HepG2 (cell line): ENCODE measurements around the gene LIN7A. TPM values are rescaled to one million over a fixed set of nuclear protein-coding genes. Genes with fewer than 3 reads are reported as not detected.

ENCODE experiments used
- ATAC-seq: fragments of 200-7000 bp; cut with Tn5 transposase; 3 replicates; pipeline ENCODE4 v1.9.1; 2020; ENCODE audit warnings: mild to moderate bottlenecking, moderate library complexity
- BruUV-seq: library from RNA; stranded (reverse); fragments of 400-500 nt; replicated peaks from 2 replicates; lab custom pipeline; 2021; lab: Mats Ljungman, UMichigan
- CTCF ChIA-PET: fragments of 300-600 bp; formaldehyde crosslinking; extraction: SDS; loops from one replicate; lab custom pipeline; 2021; ENCODE audit warnings: low total read pairs, inconsistent platforms, low intra/inter-chr PET ratio; lab: Yijun Ruan, JAX
- POLR2A ChIA-PET: fragments of 350-600 bp; sonication (Branson Sonifier 250); formaldehyde crosslinking; loops from one replicate; lab custom pipeline; 2020; ENCODE audit warnings: antibody characterized with exemption, inconsistent platforms; lab: Yijun Ruan, JAX
- DNase-seq: peaks from one replicate; pipeline ENCODE4 v3.0.0-alpha.2; 2015; ENCODE audit warnings: low spot score
- FAIRE-seq: peaks from 3 replicates; lab custom pipeline; 2011; peaks lifted over from hg19 to GRCh38; lab: Jason Lieb, UNC
- H2AFZ ChIP-seq: one replicate; pipeline ENCODE4 v1.6.1; 2011; ENCODE audit warnings: low read length, inconsistent platforms
- H3K27ac ChIP-seq: fragments of 300-600 bp; 3 replicates; pipeline ENCODE4 v1.8.0; 2011; ENCODE audit warnings: mixed run types, mild to moderate bottlenecking, mixed read lengths, low read length, inconsistent platforms; ENCODE audit not compliant: insufficient read depth; ENCODE audit errors: extremely low read length
- H3K27me3 ChIP-seq, 2 experiments: fragments of 200-600 bp in 1 of 2; 2 replicates in 1 of 2; 3 replicates in 1 of 2; pipeline versions ENCODE4 v1.6.0 to v1.8.0; 2011; ENCODE audit warnings: low read length in 2 of 2, mild to moderate bottlenecking in 2 of 2, moderate library complexity in 2 of 2, inconsistent platforms in 1 of 2; ENCODE audit not compliant: insufficient read depth in 2 of 2, control insufficient read depth in 1 of 2
- H3K36me3 ChIP-seq, 2 experiments: fragments of 200-600 bp in 1 of 2; replicated peaks in 1 of 2; 2 replicates in 1 of 2; 3 replicates in 1 of 2; pipeline versions ENCODE4 v1.5.1 to v1.8.0; 2011; ENCODE audit warnings: low read length in 2 of 2, inconsistent platforms in 1 of 2; ENCODE audit not compliant: insufficient read depth in 2 of 2, control insufficient read depth in 1 of 2
- H3K4me1 ChIP-seq: 2 replicates; pipeline ENCODE4 v1.5.1; 2012; ENCODE audit warnings: low read length, inconsistent platforms; ENCODE audit not compliant: insufficient read depth
- H3K4me2 ChIP-seq: 2 replicates; pipeline ENCODE4 v1.6.0; 2011; ENCODE audit warnings: low read depth, low read length, inconsistent platforms
- H3K4me3 ChIP-seq, 3 experiments: fragments of 200-600 bp in 1 of 3; sonication (generic), shearing (Covaris generic) in 1 of 3; replicated peaks in 1 of 3; 2 replicates each; pipeline ENCODE4 v1.5.1; 2011 to 2016; ENCODE audit warnings: low read length in 3 of 3, inconsistent platforms in 2 of 3, low read depth in 2 of 3, mild to moderate bottlenecking in 2 of 3, control low read depth in 1 of 3, mixed read lengths in 1 of 3; ENCODE audit not compliant: insufficient read depth in 1 of 3
- H3K79me2 ChIP-seq: one replicate; pipeline ENCODE4 v1.6.1; 2011; ENCODE audit warnings: low read length, inconsistent platforms; ENCODE audit not compliant: insufficient read depth
- H3K9ac ChIP-seq: 2 replicates; pipeline ENCODE4 v1.6.0; 2011; ENCODE audit warnings: mild to moderate bottlenecking, low read depth, low read length, inconsistent platforms; ENCODE audit not compliant: insufficient read depth
- H3K9me3 ChIP-seq: 2 replicates; pipeline ENCODE4 v1.5.1; 2012; ENCODE audit warnings: mild to moderate bottlenecking, low read length
- H4K20me1 ChIP-seq: 2 replicates; pipeline ENCODE4 v1.6.0; 2011; ENCODE audit warnings: inconsistent platforms, mild to moderate bottlenecking, low read length, moderate library complexity; ENCODE audit not compliant: insufficient read depth
- AHR ChIP-seq: IDR thresholded peaks from 2 replicates; pipeline ENCODE4 v1.6.1; 2018; ENCODE audit warnings: missing genetic modification reagents, missing compliant biosample characterization
- BHLHE40 ChIP-seq: IDR thresholded peaks from 2 replicates; pipeline ENCODE4 v1.6.1; 2011; ENCODE audit warnings: low read length, improper control_type of control experiment
- FIP1L1 ChIP-seq: fragments of 200-400 bp; formaldehyde crosslinking; IDR thresholded peaks from 2 replicates; pipeline ENCODE4 v1.6.1; 2018; ENCODE audit warnings: low read depth, mild to moderate bottlenecking, low read length, moderate library complexity, borderline replicate concordance; ENCODE audit not compliant: insufficient read depth
- GMEB1 ChIP-seq: sonication (generic); formaldehyde crosslinking; IDR thresholded peaks from 2 replicates; pipeline ENCODE4 v1.5.1; 2020; ENCODE audit warnings: missing genetic modification reagents, mild to moderate bottlenecking, borderline replicate concordance
- JDP2 ChIP-seq: sonication (generic); formaldehyde crosslinking; IDR thresholded peaks from 2 replicates; pipeline ENCODE4 v1.8.1; 2022; ENCODE audit warnings: missing genetic modification reagents, borderline replicate concordance
- MZF1 ChIP-seq: sonication (generic); formaldehyde crosslinking; IDR thresholded peaks from 2 replicates; pipeline ENCODE4 v1.8.1; 2023; ENCODE audit warnings: mild to moderate bottlenecking, missing genetic modification reagents, borderline replicate concordance
- PCBP1 ChIP-seq: fragments of 200-400 bp; formaldehyde crosslinking; IDR thresholded peaks from 2 replicates; pipeline ENCODE4 v1.6.1; 2017; ENCODE audit warnings: mild to moderate bottlenecking, low read depth, low read length, borderline replicate concordance
- PTBP1 ChIP-seq: fragments of 200-400 bp; formaldehyde crosslinking; IDR thresholded peaks from 2 replicates; pipeline ENCODE4 v1.6.1; 2018; ENCODE audit warnings: low read length, low read depth; ENCODE audit not compliant: poor library complexity, severe bottlenecking
- TOPORS ChIP-seq: sonication (generic); formaldehyde crosslinking; IDR thresholded peaks from 2 replicates; pipeline ENCODE4 v1.8.0; 2023; ENCODE audit warnings: mild to moderate bottlenecking, missing genetic modification reagents
- ZBTB1 ChIP-seq: sonication (generic); formaldehyde crosslinking; IDR thresholded peaks from 2 replicates; pipeline ENCODE4 v1.4.0; 2020; ENCODE audit warnings: missing genetic modification reagents, borderline replicate concordance
- ZBTB33 ChIP-seq: sonication (generic); formaldehyde crosslinking; IDR thresholded peaks from 2 replicates; pipeline ENCODE4 v1.4.0; 2020; ENCODE audit warnings: missing genetic modification reagents
- ZHX1 ChIP-seq: sonication (generic); formaldehyde crosslinking; IDR thresholded peaks from 2 replicates; pipeline ENCODE4 v1.8.1; 2022; ENCODE audit warnings: low read depth, mild to moderate bottlenecking, missing genetic modification reagents
- ZNF563 ChIP-seq: sonication (generic); formaldehyde crosslinking; IDR thresholded peaks from 2 replicates; pipeline ENCODE4 v1.8.0; 2022; ENCODE audit warnings: mild to moderate bottlenecking, moderate library complexity, missing genetic modification reagents
- ZNF597 ChIP-seq: sonication (generic); formaldehyde crosslinking; IDR thresholded peaks from 2 replicates; pipeline ENCODE4 v1.5.0; 2020; ENCODE audit warnings: missing genetic modification reagents
- ZNF720 ChIP-seq: sonication (generic); formaldehyde crosslinking; IDR thresholded peaks from 2 replicates; pipeline ENCODE4 v1.4.0; 2020; ENCODE audit warnings: missing genetic modification reagents
- ZNF777 ChIP-seq: sonication (generic); formaldehyde crosslinking; IDR thresholded peaks from 2 replicates; pipeline ENCODE4 v1.4.0; 2020; ENCODE audit warnings: missing genetic modification reagents
- WGBS: methylation state at CpG from one replicate; pipeline ENCODE4 v1.1.6; 2017; ENCODE audit warnings: low lambda C conversion rate; 5-methylcytosine and 5-hydroxymethylcytosine counted together
- in situ Hi-C: cut with HindIII; loops from 2 replicates; pipeline ENCODE4 v1.10.0; 2017; ENCODE audit warnings: low pct_unique_long_range_greater_than_20kb; ENCODE audit not compliant: extremely low pct_ligation_motif_present
- intact Hi-C: fragments of 100-400 bp; cut with micrococcal nuclease; formaldehyde crosslinking; loops from one replicate; pipeline ENCODE4 v1.10.0; 2022; ENCODE audit not compliant: unreplicated experiment
- polyA plus RNA-seq, 8 experiments: library from polyadenylated mRNA; depleted of rRNA in 3 of 8; stranded (reverse) in 7 of 8; unstranded in 1 of 8; fragments of >200 nt; fragmentation: Illumina TruSeq in 4 of 8; extraction: Trizol in 4 of 8; gene quantifications; 2 replicates each; pipeline versions ENCODE4 v1.2.1 to v1.2.3, GENCODE V29; 2011 to 2016; ENCODE audit warnings: low read depth in 4 of 8, missing spikeins in 1 of 8, mixed read lengths in 1 of 8; ENCODE audit not compliant: insufficient read depth in 1 of 8
- total RNA-seq, 5 experiments: library from RNA; depleted of rRNA; stranded (reverse); fragments of >200 nt; fragmentation: Illumina TruSeq; extraction: Trizol; gene quantifications; 2 replicates each; pipeline ENCODE4 v1.2.3, GENCODE V29; 2016; ENCODE audit warnings: low read depth in 1 of 5

Gene LIN7A
- total and polyA plus RNA-seq, 2 of the 13 experiments (the other 11 are each of a cell fraction or from before 2014, with no cell fraction given), result 18.5 to 19.2 TPM

GRCh38 chr12:80770958-80771357, 166.8 kb downstream of the LIN7A start (continued):
- TF ChIP-seq GMEB1 (CRISPR knock-in tag) (no peak), ZNF777 (CRISPR knock-in tag) (no peak), ZNF720 (CRISPR knock-in tag) (no peak), FIP1L1 (no peak), MZF1 (CRISPR knock-in tag) (no peak), ZBTB1 (CRISPR knock-in tag) (no peak), TOPORS (CRISPR knock-in tag) (no peak), ZNF597 (no peak)
- TF ChIP-seq, all 625 proteins: peak for 0

GRCh38 chr12:80769553-80770140, 168.1 kb downstream of the LIN7A start:
- no peak overlapping the region for H3K4me2 ChIP-seq
- no peak for FAIRE-seq
- in situ Hi-C loops, result no loop called here
- no peaks in the 10 kb centered on the region; the same call in 1 of the 2 replicates for H3K9me3 ChIP-seq
- H3K4me1 ChIP-seq, result no peaks in the 10 kb centered on the region
- no TSS peak for BruUV-seq
- 44% methylated on average over 1 of the region's 1 CpG for WGBS
- H4K20me1 ChIP-seq, result no peaks in the 10 kb centered on the region
- ATAC-seq, result no peak; the same call in 1 of the 3 replicates
- no peak overlapping the region for H3K9ac ChIP-seq
- H3K79me2 ChIP-seq, result no peaks in the 10 kb centered on the region
- no peaks in the 10 kb centered on the region for H3K36me3 ChIP-seq
- no peaks in the 10 kb centered on the region for H3K27me3 ChIP-seq
- intact Hi-C loops, result loop anchor here (10.0 kb wide), 1 partner anchor 135 kb away; no protein-coding TSS in a partner anchor
- POLR2A ChIA-PET, result no interaction called here
- no peak for DNase-seq
- H2AFZ ChIP-seq, result no peak overlapping the region
- CTCF ChIA-PET, result no interaction called here
- H3K27ac ChIP-seq, result no peak overlapping the region
- H3K4me3 ChIP-seq, result no peak overlapping the region
- TF ChIP-seq ZBTB33 (CRISPR knock-in tag) (no peak), ZNF720 (CRISPR knock-in tag) (no peak), PCBP1 (no peak), AHR (CRISPR knock-in tag) (no peak), ZNF563 (CRISPR knock-in tag) (no peak), PTBP1 (no peak), BHLHE40 (no peak), JDP2 (CRISPR knock-in tag) (no peak), ZHX1 (CRISPR knock-in tag) (no peak)
